ENCODE results near the gene KLHL35.
A peak's percentile ranks its signal among the peaks of the same experiment; 100 is the strongest.

Gene KLHL35

DNA sequence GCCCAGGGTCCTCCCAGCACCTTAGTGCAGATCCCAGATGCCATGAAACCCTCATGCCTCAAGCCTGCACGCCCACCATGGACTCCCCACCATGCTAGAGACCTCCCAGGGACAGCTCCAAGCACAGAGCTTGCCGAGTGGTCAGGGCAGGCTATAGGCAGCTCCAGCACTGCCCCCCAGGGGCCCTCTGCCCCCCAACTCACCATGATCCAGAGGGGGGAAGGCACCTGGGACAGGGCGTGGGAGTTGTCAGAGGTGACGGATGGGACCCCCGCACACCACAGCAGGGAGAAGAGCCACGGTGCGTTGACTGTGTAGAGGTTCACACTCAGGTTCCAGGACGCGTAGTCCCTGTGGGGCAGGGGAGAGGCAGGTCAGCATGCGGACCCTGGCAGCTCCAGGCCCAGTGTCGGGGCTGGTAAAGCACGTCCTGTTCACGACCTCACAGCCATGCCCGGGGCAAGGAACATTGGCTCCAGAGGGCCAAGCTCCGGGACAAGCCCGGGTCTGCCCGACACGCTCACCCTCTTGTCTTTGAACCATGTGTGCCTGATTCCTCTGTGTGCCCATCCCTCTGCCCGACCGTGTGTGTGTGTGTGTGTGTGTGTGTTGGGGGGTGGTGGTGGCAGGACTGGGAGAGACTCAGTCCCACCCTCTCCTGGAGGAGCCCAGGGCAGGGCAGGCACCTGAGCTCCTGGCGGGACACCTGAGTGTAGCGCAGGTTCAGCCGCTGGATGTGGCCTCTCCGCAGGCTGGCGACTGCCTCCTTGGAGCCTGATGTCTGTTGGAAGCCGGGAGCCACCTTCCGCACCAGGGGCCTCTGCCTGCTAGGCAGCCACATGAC, 8.2 kb upstream of the KLHL35 start:
- no peak for DNase-seq

GRCh38 chr11:75439495-75440120, 6.6 kb upstream of the KLHL35 start:
- DNase-seq = no peak

GRCh38 chr11:75439026-75439425, 6.0 kb upstream of the KLHL35 start:
- no peak for DNase-seq

DNA sequence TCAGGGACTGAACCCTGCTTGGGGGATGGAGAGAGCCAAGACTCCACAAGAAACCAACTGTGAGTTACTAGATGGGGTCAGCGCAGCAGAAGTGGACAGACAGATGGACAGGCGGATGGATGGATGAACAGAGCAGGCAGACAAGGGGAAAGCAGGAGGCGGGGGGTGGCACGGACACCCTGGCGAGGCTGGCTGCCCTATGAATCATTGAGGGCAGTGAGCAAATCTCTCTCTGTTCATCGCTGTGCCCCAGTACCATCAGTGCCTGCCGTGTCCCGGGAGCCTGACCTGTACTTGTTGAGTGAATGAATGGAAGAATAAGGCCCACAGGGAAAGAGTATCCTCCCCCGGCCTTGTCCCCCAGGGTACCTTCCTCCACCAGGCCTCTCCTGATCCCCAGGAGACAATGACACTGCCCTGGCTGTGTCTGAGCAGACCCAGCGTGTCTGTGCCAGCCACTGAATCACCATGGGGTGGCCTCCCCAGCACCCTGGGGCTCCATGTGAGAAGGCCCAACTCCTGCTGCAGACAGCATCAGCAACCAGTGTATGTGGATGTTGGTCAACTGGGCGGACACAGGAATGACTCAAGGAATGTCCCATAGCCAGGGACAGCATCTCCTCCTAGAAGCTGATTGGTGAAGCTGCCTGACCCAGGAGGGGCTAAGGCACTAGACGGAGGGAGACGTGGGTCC, 5.1 kb upstream of the KLHL35 start:
- no peak for DNase-seq

- no peak for DNase-seq
These were observed 3.8 kb upstream of the KLHL35 start for GRCh38 chr11:75436806-75437205.

- DNase-seq = no peak
These were observed 2.5 kb upstream of the KLHL35 start for GRCh38 chr11:75435571-75435925.

GRCh38 chr11:75434886-75435570, 2.0 kb upstream of the KLHL35 start:
- no peak for DNase-seq

GRCh38 chr11:75434051-75434450, 1.0 kb upstream of the KLHL35 start:
- DNase-seq = no peak

- no peak for DNase-seq
These were observed 440 bp upstream of the KLHL35 start for GRCh38 chr11:75433443-75433842.

- no peak for DNase-seq
These were observed 1.2 kb downstream of the KLHL35 start for GRCh38 chr11:75431533-75432525.

- no peak for DNase-seq
These were observed 2.1 kb downstream of the KLHL35 start for GRCh38 chr11:75430714-75431532.

DNA sequence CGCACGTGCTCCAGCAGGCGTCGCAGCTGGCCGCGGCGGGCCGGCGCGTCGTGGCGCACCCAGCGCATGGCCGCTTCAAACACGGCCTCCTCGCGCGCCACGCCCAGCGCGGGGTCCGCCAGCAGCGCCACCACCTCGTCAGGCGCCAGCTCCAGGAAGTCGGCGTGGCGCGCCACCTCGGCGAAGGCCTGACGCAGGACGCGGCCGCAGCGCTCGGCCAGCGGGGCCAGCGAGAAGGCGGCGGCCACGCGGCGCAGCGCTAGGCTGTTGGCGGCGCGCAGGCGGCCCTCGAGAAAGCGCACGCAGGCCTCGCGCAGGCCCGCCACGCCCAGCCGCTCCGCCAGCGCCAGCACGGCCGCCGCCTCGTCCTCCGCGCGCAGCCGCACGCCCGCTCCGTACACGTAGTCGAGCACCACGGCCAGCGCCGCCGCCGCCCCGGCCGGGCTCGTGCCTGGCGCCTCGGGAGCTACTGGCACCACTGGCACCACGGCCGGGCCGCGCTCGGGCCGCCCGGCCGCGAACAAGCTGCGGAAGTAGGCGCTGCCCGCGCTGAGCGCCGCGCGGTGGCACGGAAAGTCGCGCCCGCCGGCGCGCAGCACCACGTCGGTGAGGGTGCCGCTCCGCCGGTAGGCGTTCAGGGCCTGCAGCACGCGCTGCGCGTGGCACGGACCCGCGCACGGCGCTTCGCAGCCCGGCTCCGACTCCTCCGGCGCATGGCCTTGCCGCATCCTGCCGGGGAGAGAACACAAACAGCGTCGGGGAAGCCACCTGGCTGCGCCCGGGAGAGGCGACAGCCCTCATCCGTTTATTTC, 2.9 kb downstream of the KLHL35 start:
- DNase-seq = peak; percentile 52

DNA sequence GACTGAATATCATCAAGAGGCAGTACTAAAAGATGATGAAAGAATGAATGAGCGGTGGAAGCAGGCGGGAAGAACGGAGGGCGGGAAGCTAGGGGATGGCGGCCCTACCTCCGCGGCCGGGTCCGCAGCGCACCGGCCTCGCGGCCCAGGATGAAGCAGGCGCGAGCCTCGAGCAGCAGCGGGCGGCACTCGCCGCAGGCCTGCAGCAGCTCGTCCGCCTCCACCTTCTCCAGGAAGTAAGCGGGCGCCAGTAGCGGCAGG, 3.4 kb downstream of the KLHL35 start:
- DNase-seq = no peak

DNA sequence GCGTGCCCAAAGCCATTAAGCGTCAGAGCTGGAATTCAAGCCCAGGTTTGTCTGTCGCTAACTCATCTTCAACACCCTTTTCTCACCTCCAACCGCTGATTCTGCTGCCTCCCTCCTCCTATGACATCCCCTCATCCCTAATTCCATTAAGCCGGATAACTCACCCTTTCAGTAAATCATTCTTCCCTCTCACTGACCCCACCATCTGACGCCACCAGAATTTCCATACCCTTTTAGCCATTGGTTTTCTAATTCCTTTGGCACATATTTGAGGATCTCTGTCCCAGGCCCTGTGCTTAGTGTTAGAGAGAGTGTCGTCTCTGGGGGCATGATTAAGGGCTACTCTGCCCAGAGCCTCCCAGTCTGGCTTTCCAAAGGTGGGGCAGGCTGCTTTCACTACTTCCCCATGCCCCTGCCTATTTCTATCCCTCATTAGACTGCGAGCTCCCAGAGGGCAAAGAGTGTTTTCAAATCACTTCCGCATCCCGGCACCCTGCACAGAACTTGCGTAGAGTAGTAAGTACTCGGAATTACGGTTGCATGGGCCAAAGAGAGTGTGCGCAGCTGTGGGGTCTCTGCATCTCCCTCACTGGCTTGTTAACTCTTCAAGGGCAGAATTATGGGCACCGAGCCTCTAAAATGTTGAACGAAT, 3.9 kb downstream of the KLHL35 start:
- no peak for DNase-seq

- peak; percentile 61 for DNase-seq
These were observed 4.7 kb downstream of the KLHL35 start for GRCh38 chr11:75428281-75428724.

GRCh38 chr11:75427181-75427580, 5.8 kb downstream of the KLHL35 start:
- DNase-seq = no peak

GRCh38 chr11:75426720-75427086, 6.3 kb downstream of the KLHL35 start:
- no peak for DNase-seq

GRCh38 chr11:75425422-75425821, 7.6 kb downstream of the KLHL35 start:
- DNase-seq = no peak

DNA sequence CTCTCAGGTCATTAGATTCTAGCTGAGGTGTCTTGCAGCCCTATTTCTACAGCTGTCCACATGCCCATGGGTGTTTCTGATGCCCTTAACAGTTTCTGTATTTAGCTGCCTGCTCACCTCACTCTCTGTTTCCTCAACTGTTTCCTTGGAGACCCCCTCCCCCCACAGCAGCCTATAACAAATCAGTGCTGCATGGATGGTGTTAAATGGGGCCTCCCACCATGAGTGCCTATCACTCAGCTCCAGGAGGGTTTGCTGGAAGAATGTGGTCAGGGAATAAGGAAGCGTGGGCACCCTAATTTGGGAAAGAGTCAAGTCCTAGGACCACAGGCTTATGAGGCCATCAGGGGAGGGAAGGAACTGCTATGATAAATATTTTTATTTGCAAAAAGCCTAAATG, 8.6 kb downstream of the KLHL35 start:
- no peak for DNase-seq

- DNase-seq = no peak
These were observed 9.3 kb downstream of the KLHL35 start for GRCh38 chr11:75423721-75424120.
